Mucosa of descending colon (tissue), 3 donors: ENCODE data around the gene HMGCS1. TPM values are rescaled to one million over a fixed set of nuclear protein-coding genes. Genes with fewer than 3 reads are reported as not detected.

Experiments used
- ATAC-seq: fragments of 200-7000 bp; cut with Tn5 transposase; one replicate; pipeline ENCODE4 v1.9.1; 2020; ENCODE audit warnings: mild to moderate bottlenecking, moderate library complexity
- DNase-seq, 3 donors: peaks; one replicate each; pipeline ENCODE4 v3.0.0-alpha.2; 2020
- H3K36me3 ChIP-seq: fragments of 200-600 bp; one replicate; pipeline ENCODE4 v1.8.0; 2021; ENCODE audit warnings: low read depth, mild to moderate bottlenecking
- H3K4me1 ChIP-seq: fragments of 200-600 bp; one replicate; pipeline ENCODE4 v1.8.0; 2021; ENCODE audit warnings: low read depth, mild to moderate bottlenecking
- H3K4me3 ChIP-seq: fragments of 200-600 bp; one replicate; pipeline ENCODE4 v1.8.0; 2021; ENCODE audit warnings: mild to moderate bottlenecking
- H3K9me3 ChIP-seq: fragments of 200-600 bp; one replicate; pipeline ENCODE4 v1.8.0; 2021; ENCODE audit warnings: mild to moderate bottlenecking
- intact Hi-C, 2 donors: fragments of 100-400 bp; cut with DNase I in 1 of 2; cut with micrococcal nuclease in 1 of 2; formaldehyde crosslinking; loops; one replicate each; pipeline versions ENCODE4 v1.11.0 to v1.11.1; 2022; cut with DNase I, micrococcal nuclease
- total RNA-seq, 3 donors: library from RNA; stranded (reverse); fragmentation: NEBNext Ultra II Directional in 2 of 3; extraction: Animal tissue kit (Norgen Biotek cat#: 25700) in 2 of 3; gene quantifications; one replicate each; pipeline versions ENCODE4 v1.2.1 to v1.2.4, GENCODE V29; 2021 to 2023
- TF ChIP-seq, protein P1 (sequence below): fragments of 200-600 bp; IDR thresholded peaks from one replicate; pipeline ENCODE4 v1.8.0; 2022; ENCODE audit warnings: antibody characterized with exemption, mild to moderate bottlenecking
- donor health status: DM: no; HTN: no; CAD: no; lungs with moderate emphysema.
- donor health status: DM: no; HTN: no; CAD: no.
- donor health status: DM: no; HTN: yes; CAD: no.

Gene HMGCS1
- total RNA-seq, 3 donors from 2014 or later, result 69.6 to 176 (median 151) TPM

DNA sequence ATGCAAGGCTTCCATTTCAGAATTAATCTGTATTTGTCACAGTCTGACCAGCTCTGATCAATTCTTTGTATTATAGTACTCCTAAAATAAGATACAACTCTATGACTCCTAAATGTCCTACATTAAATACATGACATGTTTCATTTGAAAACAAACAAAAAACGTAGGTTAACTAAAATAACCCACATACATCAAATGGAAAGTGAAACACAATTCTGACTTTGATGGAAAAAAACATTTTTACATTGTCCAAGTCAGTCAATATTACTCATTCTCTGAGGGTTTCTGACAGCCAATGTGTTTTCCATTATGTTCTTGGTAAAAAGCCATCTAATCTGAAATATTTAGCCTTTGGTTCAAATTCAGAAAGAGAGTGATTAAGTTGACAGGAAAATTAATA, 8.7 kb downstream of the HMGCS1 start:
- H3K4me1 ChIP-seq, result peaks cover 3% of the 10 kb centered on the region

DNA sequence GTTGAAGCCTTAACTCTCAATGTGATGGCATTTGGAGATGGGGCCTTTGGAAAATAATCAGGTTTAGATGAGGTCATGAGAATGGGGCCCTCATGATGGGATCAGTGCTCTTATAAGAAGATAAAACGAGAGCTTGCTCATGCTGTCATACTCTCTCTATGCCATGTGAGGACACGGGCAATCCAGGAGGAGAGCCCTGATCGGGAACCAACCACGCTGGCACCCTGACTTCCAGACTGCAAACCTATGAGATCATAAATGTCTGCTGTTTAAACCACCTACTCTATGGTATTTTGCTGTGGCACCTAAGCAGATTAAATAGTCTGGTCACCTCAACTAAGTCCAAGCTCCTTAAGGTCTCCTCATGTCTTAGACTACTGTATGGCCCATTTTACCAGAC, 10.0 kb downstream of the HMGCS1 start:
- no peaks in the 10 kb centered on the region for H3K36me3 ChIP-seq
- no peak overlapping the region for H3K4me3 ChIP-seq
- H3K4me1 ChIP-seq, result peaks cover 3% of the 10 kb centered on the region
- DNase-seq (no peak), ATAC-seq (no peak)
- intact Hi-C loops, result no loop called here
- H3K9me3 ChIP-seq, result no peaks in the 10 kb centered on the region
- TF ChIP-seq, protein P1, sequence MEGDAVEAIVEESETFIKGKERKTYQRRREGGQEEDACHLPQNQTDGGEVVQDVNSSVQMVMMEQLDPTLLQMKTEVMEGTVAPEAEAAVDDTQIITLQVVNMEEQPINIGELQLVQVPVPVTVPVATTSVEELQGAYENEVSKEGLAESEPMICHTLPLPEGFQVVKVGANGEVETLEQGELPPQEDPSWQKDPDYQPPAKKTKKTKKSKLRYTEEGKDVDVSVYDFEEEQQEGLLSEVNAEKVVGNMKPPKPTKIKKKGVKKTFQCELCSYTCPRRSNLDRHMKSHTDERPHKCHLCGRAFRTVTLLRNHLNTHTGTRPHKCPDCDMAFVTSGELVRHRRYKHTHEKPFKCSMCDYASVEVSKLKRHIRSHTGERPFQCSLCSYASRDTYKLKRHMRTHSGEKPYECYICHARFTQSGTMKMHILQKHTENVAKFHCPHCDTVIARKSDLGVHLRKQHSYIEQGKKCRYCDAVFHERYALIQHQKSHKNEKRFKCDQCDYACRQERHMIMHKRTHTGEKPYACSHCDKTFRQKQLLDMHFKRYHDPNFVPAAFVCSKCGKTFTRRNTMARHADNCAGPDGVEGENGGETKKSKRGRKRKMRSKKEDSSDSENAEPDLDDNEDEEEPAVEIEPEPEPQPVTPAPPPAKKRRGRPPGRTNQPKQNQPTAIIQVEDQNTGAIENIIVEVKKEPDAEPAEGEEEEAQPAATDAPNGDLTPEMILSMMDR, result no peak

More for the DNA sequence above, 8.7 kb downstream of the HMGCS1 start:
- H3K9me3 ChIP-seq, result no peaks in the 10 kb centered on the region
- intact Hi-C loops, result no loop called here
- no peaks in the 10 kb centered on the region for H3K36me3 ChIP-seq
- TF ChIP-seq, protein P1, result no peak
- no peak for ATAC-seq
- no peak overlapping the region for H3K4me3 ChIP-seq
- DNase-seq, result no peak

DNA sequence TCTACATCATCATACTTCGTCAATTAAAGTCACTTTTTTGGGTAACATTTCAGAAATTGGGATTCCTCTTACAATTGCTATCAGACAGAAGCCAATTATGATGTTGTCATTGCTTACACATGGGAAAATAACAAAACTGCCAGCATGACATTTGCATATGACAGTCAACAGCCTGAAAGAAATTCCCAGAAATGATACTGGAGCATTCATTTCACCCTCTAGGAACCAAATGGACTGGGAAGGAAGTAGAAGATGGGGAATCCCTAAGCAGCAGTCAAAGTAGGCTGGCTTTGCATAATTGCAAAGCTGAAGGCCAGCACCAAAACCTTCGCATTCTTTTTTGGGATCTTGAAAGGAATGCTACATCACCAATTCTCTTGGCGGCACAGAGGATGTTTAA, 10.7 kb downstream of the HMGCS1 start:
- H3K36me3 ChIP-seq, result no peaks in the 10 kb centered on the region
- DNase-seq (no peak), ATAC-seq (no peak)
- intact Hi-C loops, result no loop called here
- H3K4me3 ChIP-seq, result no peak overlapping the region
- TF ChIP-seq, protein P1, result no peak
- peaks cover 3% of the 10 kb centered on the region for H3K4me1 ChIP-seq
- no peaks in the 10 kb centered on the region for H3K9me3 ChIP-seq

DNA sequence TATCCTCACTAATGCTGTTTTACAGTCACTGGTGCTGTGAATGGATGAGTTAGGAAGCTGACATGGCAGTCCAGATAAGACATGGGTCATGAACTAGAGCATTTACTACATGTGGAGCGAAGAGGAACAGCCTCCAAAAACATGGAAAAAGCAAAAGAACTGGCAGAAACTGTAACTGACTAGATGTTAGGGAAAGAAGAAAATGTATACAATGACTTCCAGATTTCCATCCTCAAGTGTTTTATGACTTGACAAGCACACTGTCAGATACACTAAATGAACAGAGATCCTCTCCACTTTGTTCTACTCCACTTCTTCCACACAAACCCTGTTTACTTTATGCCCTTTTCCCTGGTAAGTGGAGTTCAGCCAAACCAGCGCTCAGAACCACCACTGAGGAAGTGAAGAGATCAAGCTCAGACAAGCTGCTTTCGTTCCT, 11.5 kb downstream of the HMGCS1 start:
- Histone ChIP-seq H3K4me3 (no peak overlapping the region), H3K9me3 (no peaks in the 10 kb centered on the region), H3K36me3 (no peaks in the 10 kb centered on the region), H3K4me1 (no peaks in the 10 kb centered on the region)
- intact Hi-C loops, result no loop called here
- DNase-seq (no peak), ATAC-seq (peak; percentile 12)
- TF ChIP-seq, protein P1, result no peak

DNA sequence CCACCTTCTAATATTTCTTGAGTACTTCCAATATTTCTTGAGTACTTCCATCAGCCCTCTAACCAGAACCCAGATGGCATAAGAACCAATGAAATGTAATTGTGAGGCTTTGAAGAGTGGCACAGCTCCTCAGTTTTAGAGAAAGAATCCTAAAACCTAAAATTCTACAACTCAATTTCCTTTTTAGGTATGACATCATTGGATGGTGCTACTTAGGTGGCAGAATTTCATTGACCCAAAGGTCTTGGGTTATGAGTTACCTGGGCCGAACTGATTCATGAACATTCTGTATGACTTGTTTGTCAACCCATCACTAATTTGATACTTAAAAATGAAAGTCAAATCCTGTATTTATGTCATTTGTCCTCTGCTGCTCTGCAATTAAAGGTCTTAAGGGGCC, 13.1 kb downstream of the HMGCS1 start:
- DNase-seq, result no peak
- ATAC-seq, result no peak
- no peaks in the 10 kb centered on the region for H3K36me3 ChIP-seq
- no peaks in the 10 kb centered on the region for H3K9me3 ChIP-seq
- intact Hi-C loops, result no loop called here
- TF ChIP-seq, protein P1, result no peak
- H3K4me3 ChIP-seq, result no peak overlapping the region
- H3K4me1 ChIP-seq, result no peaks in the 10 kb centered on the region

DNA sequence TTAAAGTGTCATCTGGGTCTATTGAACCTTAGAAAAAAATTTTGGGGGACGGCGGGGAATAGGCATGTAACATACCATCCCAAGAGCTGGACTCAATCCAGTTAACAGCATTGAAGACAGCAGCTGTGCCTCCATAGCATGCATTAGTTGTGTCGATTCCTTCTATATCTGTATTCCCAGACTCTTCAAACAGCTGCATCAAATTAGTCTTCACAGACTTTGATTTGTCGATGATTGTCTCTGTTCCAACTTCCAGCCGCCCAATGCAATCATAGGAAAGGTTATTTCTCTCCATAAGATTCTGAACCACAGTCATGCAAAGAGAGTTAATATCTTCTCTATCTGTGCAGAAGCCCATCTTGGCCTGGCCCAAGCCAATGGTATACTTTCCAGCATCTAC, 14.8 kb downstream of the HMGCS1 start:
- DNase-seq (no peak), ATAC-seq (no peak)
- intact Hi-C loops, result no loop called here
- Histone ChIP-seq H3K4me3 (no peak overlapping the region), H3K4me1 (no peaks in the 10 kb centered on the region), H3K9me3 (no peaks in the 10 kb centered on the region), H3K36me3 (no peaks in the 10 kb centered on the region)
- TF ChIP-seq, protein P1, result no peak
